ENCODE data around the gene PSAPL1.

Gene PSAPL1

DNA sequence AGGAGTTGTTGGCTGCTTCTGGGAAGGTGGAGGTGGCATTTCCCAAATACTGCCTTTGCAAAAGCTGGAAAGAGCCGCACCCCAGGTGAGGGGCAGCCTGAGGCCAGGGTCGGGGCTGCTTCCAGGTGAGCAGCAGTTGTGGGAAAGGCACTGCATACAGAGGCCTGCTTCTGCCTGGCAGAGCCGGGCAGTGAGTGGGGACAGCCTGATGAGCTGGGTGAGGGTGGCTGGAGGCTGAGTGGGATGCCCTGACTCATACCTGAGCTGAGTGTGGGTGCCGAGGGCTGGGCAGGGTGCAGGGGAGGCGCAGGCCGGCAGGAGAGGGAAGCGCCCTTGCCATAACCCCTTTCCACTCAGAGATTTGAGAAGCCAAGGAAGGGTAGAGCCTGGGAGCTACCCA is 6.5 kb upstream of the PSAPL1 start:
- H3K4me1 ChIP-seq (ENCODE audit: control insufficient read depth, low read length) = peaks cover 21% of the 10 kb centered on the region
- no peaks in the 10 kb centered on the region for H3F3A ChIP-seq (ENCODE audit: control insufficient read depth, insufficient read depth)
- no peak overlapping the region for H3K4me3 ChIP-seq (ENCODE audit: low read length)
- H3K9me2 ChIP-seq (replicated peaks; ENCODE audit: control insufficient read depth, low read length) = no peaks in the 10 kb centered on the region
- no peaks in the 10 kb centered on the region for H3K79me2 ChIP-seq (ENCODE audit: control insufficient read depth, low read length)
- no peaks in the 10 kb centered on the region for H3K27me3 ChIP-seq (ENCODE audit: control insufficient read depth, low read length)
- no peaks in the 10 kb centered on the region for H3K36me3 ChIP-seq (ENCODE audit: control insufficient read depth, low read length)
- no peak overlapping the region for H3K27ac ChIP-seq (ENCODE audit: low read depth, low read length)
- no peaks in the 10 kb centered on the region for H4K20me1 ChIP-seq (ENCODE audit: control insufficient read depth, insufficient read depth, low read depth, low read length)
- H3K4me2 ChIP-seq (ENCODE audit: low read length) = no peak overlapping the region
- no peaks in the 10 kb centered on the region for H3K9me3 ChIP-seq (ENCODE audit: control insufficient read depth, insufficient read depth, low read length)
- no peak for TF ChIP-seq EZH2phosphoT487 (IDR thresholded peaks at IDR 0.05; ENCODE audit: borderline replicate concordance, low read length)
- TF ChIP-seq, protein P1, sequence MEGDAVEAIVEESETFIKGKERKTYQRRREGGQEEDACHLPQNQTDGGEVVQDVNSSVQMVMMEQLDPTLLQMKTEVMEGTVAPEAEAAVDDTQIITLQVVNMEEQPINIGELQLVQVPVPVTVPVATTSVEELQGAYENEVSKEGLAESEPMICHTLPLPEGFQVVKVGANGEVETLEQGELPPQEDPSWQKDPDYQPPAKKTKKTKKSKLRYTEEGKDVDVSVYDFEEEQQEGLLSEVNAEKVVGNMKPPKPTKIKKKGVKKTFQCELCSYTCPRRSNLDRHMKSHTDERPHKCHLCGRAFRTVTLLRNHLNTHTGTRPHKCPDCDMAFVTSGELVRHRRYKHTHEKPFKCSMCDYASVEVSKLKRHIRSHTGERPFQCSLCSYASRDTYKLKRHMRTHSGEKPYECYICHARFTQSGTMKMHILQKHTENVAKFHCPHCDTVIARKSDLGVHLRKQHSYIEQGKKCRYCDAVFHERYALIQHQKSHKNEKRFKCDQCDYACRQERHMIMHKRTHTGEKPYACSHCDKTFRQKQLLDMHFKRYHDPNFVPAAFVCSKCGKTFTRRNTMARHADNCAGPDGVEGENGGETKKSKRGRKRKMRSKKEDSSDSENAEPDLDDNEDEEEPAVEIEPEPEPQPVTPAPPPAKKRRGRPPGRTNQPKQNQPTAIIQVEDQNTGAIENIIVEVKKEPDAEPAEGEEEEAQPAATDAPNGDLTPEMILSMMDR (IDR thresholded peaks at IDR 0.05; ENCODE audit: low read depth, low read length, poor library complexity, severe bottlenecking) = no peak

DNA sequence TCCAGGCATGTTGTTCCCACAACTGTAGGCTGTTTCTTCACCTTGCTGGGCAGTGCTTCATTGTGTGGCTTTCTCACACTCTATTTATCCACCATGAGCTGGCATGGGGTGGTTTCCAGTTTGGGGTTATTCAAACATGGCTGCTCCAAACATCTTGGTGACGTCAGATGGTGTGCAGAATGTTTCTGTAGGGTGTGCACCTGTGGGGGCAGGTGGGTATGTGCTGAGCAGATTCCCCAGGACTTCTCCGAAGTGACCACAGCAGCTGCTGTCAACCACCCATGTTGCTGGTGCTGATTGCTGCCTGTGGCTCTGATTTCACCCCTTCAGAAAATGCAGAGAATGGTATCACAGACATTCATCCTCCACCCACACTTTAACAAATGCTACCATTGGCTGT is 5.0 kb upstream of the PSAPL1 start:
- Histone ChIP-seq H3K27ac (ENCODE audit: low read depth, low read length) (no peak overlapping the region), H4K20me1 (ENCODE audit: control insufficient read depth, insufficient read depth, low read depth, low read length) (no peaks in the 10 kb centered on the region), H3K4me1 (ENCODE audit: control insufficient read depth, low read length) (peaks cover 21% of the 10 kb centered on the region), H3K9me2 (replicated peaks; ENCODE audit: control insufficient read depth, low read length) (no peaks in the 10 kb centered on the region), H3K4me2 (ENCODE audit: low read length) (peak overlapping the region; percentile 38), H3K79me2 (ENCODE audit: control insufficient read depth, low read length) (no peaks in the 10 kb centered on the region), H3K9me3 (ENCODE audit: control insufficient read depth, insufficient read depth, low read length) (no peaks in the 10 kb centered on the region), H3K4me3 (ENCODE audit: low read length) (no peak overlapping the region), H3F3A (ENCODE audit: control insufficient read depth, insufficient read depth) (no peaks in the 10 kb centered on the region), H3K27me3 (ENCODE audit: control insufficient read depth, low read length) (no peaks in the 10 kb centered on the region), H3K36me3 (ENCODE audit: control insufficient read depth, low read length) (no peaks in the 10 kb centered on the region)
- TF ChIP-seq, protein P1 (IDR thresholded peaks at IDR 0.05; ENCODE audit: low read depth, low read length, poor library complexity, severe bottlenecking) = no peak
- TF ChIP-seq EZH2phosphoT487 (IDR thresholded peaks at IDR 0.05; ENCODE audit: borderline replicate concordance, low read length) = no peak

DNA sequence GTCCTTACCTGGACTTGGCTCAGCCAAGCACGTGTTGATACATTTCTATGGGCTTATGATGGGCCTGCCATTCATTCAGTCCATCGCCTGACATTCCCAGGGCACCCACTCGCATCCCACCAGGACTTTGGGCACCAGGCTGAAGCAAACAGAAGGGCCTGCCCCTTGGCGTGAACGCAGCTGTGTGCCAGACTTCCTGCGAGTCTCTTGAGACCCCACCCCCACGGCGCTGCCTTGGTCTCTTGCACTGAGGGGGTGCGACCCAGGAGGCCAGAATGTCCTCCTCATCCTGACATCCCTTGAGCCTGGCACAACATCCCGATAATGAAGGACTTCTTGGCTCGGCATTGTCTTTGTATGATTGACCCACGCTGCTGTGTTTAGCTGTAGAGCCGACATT is 1.5 kb upstream of the PSAPL1 start:
- Histone ChIP-seq H3K9me2 (replicated peaks; ENCODE audit: control insufficient read depth, low read length) (no peaks in the 10 kb centered on the region), H3K27me3 (ENCODE audit: control insufficient read depth, low read length) (no peaks in the 10 kb centered on the region), H3K4me3 (ENCODE audit: low read length) (no peak overlapping the region), H4K20me1 (ENCODE audit: control insufficient read depth, insufficient read depth, low read depth, low read length) (no peaks in the 10 kb centered on the region), H3K4me1 (ENCODE audit: control insufficient read depth, low read length) (peaks cover 21% of the 10 kb centered on the region), H3K9me3 (ENCODE audit: control insufficient read depth, insufficient read depth, low read length) (no peaks in the 10 kb centered on the region), H3F3A (ENCODE audit: control insufficient read depth, insufficient read depth) (no peaks in the 10 kb centered on the region), H3K36me3 (ENCODE audit: control insufficient read depth, low read length) (no peaks in the 10 kb centered on the region), H3K4me2 (ENCODE audit: low read length) (no peak overlapping the region), H3K27ac (ENCODE audit: low read depth, low read length) (no peak overlapping the region), H3K79me2 (ENCODE audit: control insufficient read depth, low read length) (no peaks in the 10 kb centered on the region)
- TF ChIP-seq, protein P1 (IDR thresholded peaks at IDR 0.05; ENCODE audit: low read depth, low read length, poor library complexity, severe bottlenecking) = no peak
- no peak for TF ChIP-seq EZH2phosphoT487 (IDR thresholded peaks at IDR 0.05; ENCODE audit: borderline replicate concordance, low read length)
